Keratinocyte (primary cell): ENCODE data around the gene ARFGAP3. TPM values are rescaled to one million over a fixed set of nuclear protein-coding genes. Genes with fewer than 3 reads are reported as not detected.

ENCODE experiments used
- DNase-seq: peaks from one replicate; pipeline ENCODE4 v3.0.0-alpha.2; 2011; ENCODE audit warnings: low read depth, missing footprints, low spot score
- FAIRE-seq: peaks from 2 replicates; lab custom pipeline; 2011; peaks lifted over from hg19 to GRCh38; lab: Jason Lieb, UNC
- H2AFZ ChIP-seq: 2 replicates; pipeline ENCODE4 v1.6.0; 2012; ENCODE audit warnings: low read length, control low read depth, inconsistent platforms; ENCODE audit not compliant: control insufficient read depth
- H3K27ac ChIP-seq: 2 replicates; pipeline ENCODE4 v1.5.1; 2011; ENCODE audit warnings: low read length; ENCODE audit not compliant: control insufficient read depth, insufficient read depth
- H3K27me3 ChIP-seq: 3 replicates; pipeline ENCODE4 v1.6.0; 2011; ENCODE audit warnings: low read length; ENCODE audit not compliant: control insufficient read depth, insufficient read depth; ENCODE audit errors: extremely low read depth
- H3K36me3 ChIP-seq, 2 experiments: 2 replicates in 1 of 2; 3 replicates in 1 of 2; pipeline ENCODE4 v1.5.1; 2011; ENCODE audit warnings: low read length in 2 of 2, mild to moderate bottlenecking in 1 of 2; ENCODE audit not compliant: control insufficient read depth in 2 of 2, insufficient read depth in 2 of 2; ENCODE audit errors: extremely low read depth in 1 of 2
- H3K4me1 ChIP-seq: 3 replicates; pipeline ENCODE4 v1.5.1; 2011; ENCODE audit warnings: low read length; ENCODE audit not compliant: control insufficient read depth, insufficient read depth; ENCODE audit errors: extremely low read depth
- H3K4me2 ChIP-seq: 3 replicates; pipeline ENCODE4 v1.6.0; 2011; ENCODE audit warnings: low read depth, low read length; ENCODE audit not compliant: control insufficient read depth, insufficient read depth; ENCODE audit errors: extremely low read depth
- H3K4me3 ChIP-seq, 3 experiments: fragments of 200-600 bp in 1 of 3; sonication (generic) in 1 of 3; 2 replicates in 2 of 3; 3 replicates in 1 of 3; pipeline ENCODE4 v1.5.1; 2011 to 2016; ENCODE audit warnings: low read length in 3 of 3, mild to moderate bottlenecking in 3 of 3, control low read depth in 2 of 3, inconsistent platforms in 1 of 3, low read depth in 1 of 3, mixed read lengths in 1 of 3, mixed run types in 1 of 3, moderate library complexity in 1 of 3; ENCODE audit not compliant: control insufficient read depth in 2 of 3, insufficient read depth in 2 of 3; ENCODE audit errors: extremely low read depth in 1 of 3
- H3K79me2 ChIP-seq: 2 replicates; pipeline ENCODE4 v1.6.0; 2012; ENCODE audit warnings: low read length; ENCODE audit not compliant: control insufficient read depth, insufficient read depth
- H3K9ac ChIP-seq: 3 replicates; pipeline ENCODE4 v1.6.0; 2011; ENCODE audit warnings: low read length; ENCODE audit not compliant: control insufficient read depth, insufficient read depth; ENCODE audit errors: extremely low read depth
- H3K9me1 ChIP-seq: 3 replicates; pipeline ENCODE4 v1.6.0; 2011; ENCODE audit warnings: low read length; ENCODE audit not compliant: control insufficient read depth, insufficient read depth; ENCODE audit errors: extremely low read depth
- H3K9me3 ChIP-seq: 2 replicates; pipeline ENCODE4 v1.5.1; 2012; ENCODE audit warnings: low read depth, low read length; ENCODE audit not compliant: control insufficient read depth
- H4K20me1 ChIP-seq: 3 replicates; pipeline ENCODE4 v1.6.0; 2011; ENCODE audit warnings: low read length; ENCODE audit not compliant: control insufficient read depth, insufficient read depth; ENCODE audit errors: extremely low read depth
- EZH2 ChIP-seq: IDR thresholded peaks from one replicate; pipeline ENCODE4 v1.6.1; 2012; ENCODE audit warnings: inconsistent platforms, mild to moderate bottlenecking, low read length, moderate library complexity
- dilution Hi-C: fragments of 300-500 bp; cut with MboI; formaldehyde crosslinking; loops from one replicate; pipeline ENCODE4 v1.7.0; 2020; ENCODE audit warnings: low sequenced_read_pairs; ENCODE audit not compliant: extremely low pct_ligation_motif_present
- polyA plus RNA-seq, 5 experiments: library from polyadenylated mRNA; depleted of rRNA in 3 of 5; stranded (reverse) in 3 of 5; stranded (forward) in 1 of 5; unstranded in 1 of 5; fragments of >200 nt; gene quantifications; 1 replicate in 1 of 5; 2 replicates in 3 of 5; 3 replicates in 1 of 5; pipeline versions ENCODE4 v1.2.1 to v1.2.3, GENCODE V29; 2011 to 2012; ENCODE audit warnings: missing spikeins in 2 of 5, low read depth in 1 of 5, low replicate concordance in 1 of 5
- TF ChIP-seq, protein P1 (sequence below), 3 experiments: IDR thresholded peaks in 1 of 3; conservative IDR thresholded peaks in 1 of 3; optimal IDR thresholded peaks in 1 of 3; 2 replicates in 2 of 3; 3 replicates in 1 of 3; pipeline versions ENCODE3 to v1.5.1; 2011; ENCODE audit warnings: low read length in 3 of 3, mild to moderate bottlenecking in 3 of 3, moderate library complexity in 2 of 3, control low read depth in 1 of 3, inconsistent platforms in 1 of 3; ENCODE audit not compliant: insufficient read depth in 2 of 3; ENCODE audit errors: extremely low read depth in 1 of 3

Gene ARFGAP3
- polyA plus RNA-seq, 1 donor (not counting 4 experiments of a cell fraction or from before 2014, with no cell fraction given), result 28.3 TPM

DNA sequence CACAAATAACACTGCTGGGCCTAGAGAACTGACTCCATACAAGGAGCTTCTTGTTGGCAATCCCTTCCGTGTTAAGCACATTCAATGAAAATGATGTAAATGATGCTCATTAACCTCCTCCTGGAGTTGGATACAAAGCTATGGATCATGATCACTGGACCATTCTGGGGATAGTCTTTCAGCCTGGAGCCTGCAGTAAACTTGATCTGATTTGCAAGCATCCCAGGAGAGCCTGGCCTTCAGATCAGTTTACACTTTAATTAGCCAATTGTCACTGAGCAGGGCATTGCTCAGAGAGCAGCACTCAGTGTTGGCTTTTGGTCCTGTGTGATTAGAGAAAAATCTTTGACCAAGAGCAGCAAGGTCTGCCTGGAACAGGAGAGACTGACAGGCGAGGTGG is 45.6 kb downstream of the ARFGAP3 start:
- H3K4me3 ChIP-seq, result no peak overlapping the region
- H3K27ac ChIP-seq, result no peak overlapping the region
- peaks cover 22 to 34% of the 10 kb centered on the region in 2 experiments for H3K36me3 ChIP-seq
- no peak overlapping the region for H3K4me2 ChIP-seq
- no peak for TF ChIP-seq EZH2
- TF ChIP-seq, protein P1, sequence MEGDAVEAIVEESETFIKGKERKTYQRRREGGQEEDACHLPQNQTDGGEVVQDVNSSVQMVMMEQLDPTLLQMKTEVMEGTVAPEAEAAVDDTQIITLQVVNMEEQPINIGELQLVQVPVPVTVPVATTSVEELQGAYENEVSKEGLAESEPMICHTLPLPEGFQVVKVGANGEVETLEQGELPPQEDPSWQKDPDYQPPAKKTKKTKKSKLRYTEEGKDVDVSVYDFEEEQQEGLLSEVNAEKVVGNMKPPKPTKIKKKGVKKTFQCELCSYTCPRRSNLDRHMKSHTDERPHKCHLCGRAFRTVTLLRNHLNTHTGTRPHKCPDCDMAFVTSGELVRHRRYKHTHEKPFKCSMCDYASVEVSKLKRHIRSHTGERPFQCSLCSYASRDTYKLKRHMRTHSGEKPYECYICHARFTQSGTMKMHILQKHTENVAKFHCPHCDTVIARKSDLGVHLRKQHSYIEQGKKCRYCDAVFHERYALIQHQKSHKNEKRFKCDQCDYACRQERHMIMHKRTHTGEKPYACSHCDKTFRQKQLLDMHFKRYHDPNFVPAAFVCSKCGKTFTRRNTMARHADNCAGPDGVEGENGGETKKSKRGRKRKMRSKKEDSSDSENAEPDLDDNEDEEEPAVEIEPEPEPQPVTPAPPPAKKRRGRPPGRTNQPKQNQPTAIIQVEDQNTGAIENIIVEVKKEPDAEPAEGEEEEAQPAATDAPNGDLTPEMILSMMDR (optimal IDR thresholded peaks at IDR 0.05 in 1 of 3, IDR thresholded peaks at IDR 0.05 in 1 of 3, conservative IDR thresholded peaks at IDR 0.05 in 1 of 3; ENCODE audit: extremely low read depth in 1 of 3, insufficient read depth in 2 of 3, low read length in 3 of 3), result no peak
- H3K27me3 ChIP-seq, result no peaks in the 10 kb centered on the region
- dilution Hi-C loops, result no loop called here
- no peak for DNase-seq
- H3K9me1 ChIP-seq, result no peaks in the 10 kb centered on the region
- H2AFZ ChIP-seq, result no peak overlapping the region
- no peak for FAIRE-seq
- H4K20me1 ChIP-seq, result no peaks in the 10 kb centered on the region
- H3K79me2 ChIP-seq, result no peaks in the 10 kb centered on the region
- H3K4me1 ChIP-seq, result no peaks in the 10 kb centered on the region
- no peak overlapping the region for H3K9ac ChIP-seq
- H3K9me3 ChIP-seq, result no peaks in the 10 kb centered on the region

DNA sequence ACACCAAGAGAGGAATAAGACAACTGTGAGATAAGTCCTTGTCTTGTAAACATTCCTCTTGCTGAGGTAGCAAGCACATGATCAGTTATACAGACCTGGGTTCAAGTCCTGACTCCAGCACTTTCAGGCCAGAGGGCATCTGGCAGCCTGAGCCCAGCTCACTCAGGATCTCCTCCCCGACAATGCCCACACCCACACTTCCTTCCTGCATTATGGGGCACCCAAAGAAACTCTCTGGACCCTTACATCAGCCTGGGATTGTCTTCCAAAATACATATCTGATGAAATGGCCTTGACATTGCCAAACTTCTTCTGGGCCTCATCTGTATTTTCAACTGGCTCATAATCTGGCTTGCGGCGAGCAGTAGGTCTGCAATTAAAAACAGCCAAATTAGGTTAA is 48.6 kb downstream of the ARFGAP3 start:
- Histone ChIP-seq H3K27me3 (no peaks in the 10 kb centered on the region), H3K4me2 (no peak overlapping the region), H4K20me1 (no peaks in the 10 kb centered on the region), H3K9me1 (no peaks in the 10 kb centered on the region), H3K9me3 (no peaks in the 10 kb centered on the region), H3K9ac (no peak overlapping the region), H3K4me3 (no peak overlapping the region), H3K79me2 (no peaks in the 10 kb centered on the region), H3K36me3 (peaks cover 21 to 36% of the 10 kb centered on the region in 2 experiments), H3K4me1 (peaks cover 3% of the 10 kb centered on the region), H2AFZ (no peak overlapping the region), H3K27ac (no peak overlapping the region)
- DNase-seq (no peak), FAIRE-seq (no peak)
- TF ChIP-seq EZH2, result no peak
- TF ChIP-seq, protein P1 (optimal IDR thresholded peaks at IDR 0.05 in 1 of 3, IDR thresholded peaks at IDR 0.05 in 1 of 3, conservative IDR thresholded peaks at IDR 0.05 in 1 of 3; ENCODE audit: extremely low read depth in 1 of 3, insufficient read depth in 2 of 3, low read length in 3 of 3), result no peak
- dilution Hi-C loops, result no loop called here
